NCI-H187 treated with DMSO at 0.1 percent for 48 hours (cell line): ENCODE data around the gene DSCAML1.

ENCODE experiments used
- DNase-seq: peaks from one replicate; lab custom pipeline; 2025; lab: John Stamatoyannopoulos, UW

Gene DSCAML1

DNA sequence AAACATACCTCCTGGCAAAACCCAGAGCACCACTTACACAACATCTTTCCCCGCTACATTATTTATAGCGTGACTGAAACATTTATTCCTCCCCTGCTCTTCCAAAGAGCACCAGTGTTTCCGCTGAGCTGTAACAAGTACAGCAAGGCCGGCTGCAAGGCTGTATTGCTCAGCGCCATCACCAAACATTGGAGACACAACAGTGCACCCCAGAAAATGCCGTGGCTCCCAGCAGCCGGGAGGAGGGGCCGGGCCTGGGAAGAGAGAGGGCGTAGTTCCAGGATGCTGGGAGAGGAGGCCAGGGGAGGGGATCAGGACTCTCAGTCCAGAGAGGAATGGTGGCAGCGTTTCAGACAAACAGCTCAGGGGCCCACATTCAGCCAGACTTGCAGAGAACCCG, 133.2 kb downstream of the DSCAML1 start:
- DNase-seq = no peak

DNA sequence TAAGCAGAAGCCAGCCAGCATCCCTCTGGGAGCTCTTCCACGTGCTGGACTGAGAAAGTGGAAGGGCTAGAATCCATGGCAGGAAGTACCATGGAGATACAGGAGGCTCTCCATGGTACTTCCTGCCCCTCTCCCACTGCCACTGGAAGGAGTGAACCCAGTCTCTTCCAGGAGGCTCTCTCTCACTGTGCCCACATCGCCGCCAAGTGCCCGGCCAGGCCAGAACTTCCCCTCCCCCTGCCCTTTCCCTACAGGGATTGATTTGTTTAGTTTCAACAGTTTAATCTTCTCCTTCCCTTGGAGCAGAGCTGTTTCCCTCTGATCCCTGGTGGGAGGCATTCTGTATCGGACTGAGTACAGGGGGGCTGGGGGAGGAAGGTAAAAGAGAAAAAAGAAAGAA, 133.6 kb downstream of the DSCAML1 start:
- DNase-seq = no peak

DNA sequence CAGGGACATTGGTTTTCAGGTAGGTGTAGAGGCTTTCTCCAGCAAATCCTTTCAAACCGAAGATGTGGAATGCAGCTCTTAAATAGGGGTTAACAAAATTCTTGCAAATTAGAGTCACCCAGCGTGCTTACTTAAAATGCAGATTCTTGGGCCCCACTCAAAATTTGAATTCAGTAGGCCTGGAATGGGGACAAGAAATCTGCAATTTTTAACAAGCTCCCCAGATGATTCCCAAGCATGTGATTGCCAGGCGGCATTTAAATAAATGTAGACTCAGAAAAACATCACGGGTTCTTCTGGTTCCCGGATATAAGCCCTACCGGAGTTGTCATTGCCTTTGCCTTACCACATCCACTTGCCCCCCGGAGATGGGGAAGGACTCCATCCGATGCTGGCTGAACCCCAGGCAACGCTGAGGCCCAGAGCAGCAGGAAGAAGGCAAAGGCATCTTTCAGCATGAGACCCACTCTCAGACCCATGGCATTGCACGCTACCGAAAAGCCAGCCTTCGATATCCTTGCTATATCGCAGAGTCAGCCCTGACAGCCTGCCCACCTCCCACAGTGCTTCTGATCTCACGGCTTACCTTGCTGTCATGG, 134.2 kb downstream of the DSCAML1 start:
- no peak for DNase-seq

DNA sequence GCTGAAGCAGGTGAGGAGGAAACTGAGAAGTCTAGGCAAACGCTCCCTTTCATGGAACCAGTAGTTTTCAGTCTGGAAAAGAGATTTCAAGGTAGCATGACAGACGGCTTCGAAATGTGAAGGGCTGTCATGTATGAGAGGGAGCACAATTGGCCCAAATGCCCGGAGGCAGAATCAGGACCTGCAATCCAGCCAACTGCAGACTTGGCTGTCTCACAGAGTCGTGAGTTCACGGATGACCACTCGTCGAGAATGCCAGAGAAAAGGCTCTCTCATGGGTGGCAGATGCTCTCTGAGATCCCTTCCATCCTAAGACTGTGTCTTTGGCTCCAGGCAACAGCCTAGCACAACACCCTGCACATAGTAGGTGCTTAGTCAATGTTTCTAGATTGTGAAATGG, 134.8 kb downstream of the DSCAML1 start:
- no peak for DNase-seq

DNA sequence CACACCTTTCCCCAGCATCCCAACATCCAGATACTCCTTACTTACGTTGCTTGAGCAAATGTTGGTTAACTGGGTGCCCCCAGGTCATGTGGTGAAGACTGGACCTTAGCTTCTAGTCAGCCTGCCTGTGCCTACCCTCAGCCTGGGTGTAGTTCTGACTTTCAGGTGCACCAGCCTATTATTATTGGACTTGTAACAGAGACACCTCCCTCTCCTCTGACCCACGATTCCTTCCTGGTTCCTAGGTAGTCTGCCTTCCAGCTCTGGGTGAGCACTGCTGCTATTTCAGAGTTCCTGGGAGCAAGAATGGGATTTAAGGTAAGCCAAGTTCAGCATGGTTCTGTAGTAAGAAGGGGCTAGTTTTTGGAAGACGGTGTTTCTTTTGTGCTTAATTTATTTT, 138.2 kb downstream of the DSCAML1 start:
- no peak for DNase-seq

DNA sequence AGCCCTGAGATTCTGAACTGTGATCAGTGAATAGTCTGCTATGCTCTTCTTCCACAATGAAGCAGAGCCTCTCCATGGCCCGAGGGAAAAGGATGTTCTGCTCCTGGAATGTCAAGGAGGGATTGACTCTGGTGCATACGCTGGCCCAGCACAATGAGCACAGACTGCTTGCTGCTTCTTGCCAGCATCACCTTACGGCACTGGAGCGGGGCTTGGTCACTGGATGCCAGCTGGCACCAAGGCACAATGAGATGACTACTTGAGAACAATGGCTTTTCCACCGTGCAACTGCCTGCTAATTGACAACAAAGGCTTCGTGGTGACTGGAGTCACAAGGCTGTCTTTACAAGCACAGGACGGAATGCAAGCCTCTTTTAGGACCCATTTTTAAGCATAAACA, 139.2 kb downstream of the DSCAML1 start:
- DNase-seq = peak; percentile 22

DNA sequence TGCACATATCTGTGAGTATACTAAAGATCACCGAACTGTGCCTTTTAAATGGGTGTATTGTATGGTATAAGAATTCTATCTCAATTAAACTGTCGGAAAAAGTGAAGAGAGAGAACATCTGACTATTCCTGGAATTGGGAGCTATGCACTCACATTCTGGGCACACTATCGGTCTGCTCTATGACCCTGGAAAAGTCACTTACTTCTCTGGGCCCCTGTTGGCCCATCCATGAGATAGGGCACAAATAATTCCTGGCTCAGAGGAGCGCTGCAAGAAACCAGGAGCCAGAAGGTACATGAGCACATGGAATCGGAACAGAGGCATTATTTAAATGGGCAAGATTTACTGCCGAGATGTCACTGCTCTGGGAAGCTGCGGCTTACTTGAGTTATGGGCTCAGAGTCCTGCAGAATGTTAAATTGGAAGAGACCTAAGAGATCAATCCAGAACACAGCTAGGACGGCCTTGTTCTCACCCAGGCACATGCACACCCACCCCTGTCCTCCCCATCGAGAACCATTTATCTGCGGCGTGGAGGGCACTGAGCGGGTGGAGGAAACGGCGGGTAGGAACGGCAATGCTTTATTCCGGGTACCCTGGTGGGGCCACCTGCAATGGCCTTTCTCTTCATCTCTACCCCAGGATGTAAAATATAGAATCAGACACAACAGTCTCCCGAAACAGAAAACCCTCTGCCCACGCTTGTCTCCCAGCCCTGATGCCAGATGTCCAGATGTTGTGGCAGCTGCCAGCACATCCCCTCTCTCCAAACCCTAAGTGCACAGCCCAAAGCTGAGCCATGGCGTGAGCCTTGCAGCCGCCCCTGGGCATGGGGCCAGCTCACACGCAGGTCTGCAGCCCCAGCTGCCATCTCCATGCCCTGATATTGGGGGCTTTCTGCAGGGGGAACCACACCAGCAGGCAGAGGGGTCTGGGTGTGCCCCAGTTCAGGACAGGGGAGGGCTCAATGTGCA, 142.4 kb downstream of the DSCAML1 start:
- no peak for DNase-seq

DNA sequence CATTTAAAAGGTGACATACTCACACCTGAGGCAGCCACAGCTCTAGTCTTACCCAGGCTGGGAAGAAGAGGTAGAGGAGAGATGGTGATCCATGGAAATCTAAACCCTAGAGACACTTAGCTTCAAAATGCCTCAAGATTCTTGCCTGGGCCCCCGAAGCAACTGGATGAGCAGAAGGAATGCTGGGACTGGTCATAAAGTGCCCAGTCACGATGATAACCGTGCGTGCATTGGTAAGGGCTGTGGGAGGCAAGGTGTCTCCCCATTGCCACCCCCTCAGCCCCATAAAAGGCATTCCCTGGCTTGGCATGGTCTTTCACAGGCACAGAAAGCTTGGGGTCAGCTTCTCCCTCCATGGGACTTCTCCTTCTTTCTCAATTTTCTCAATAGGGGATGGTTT, 144.5 kb downstream of the DSCAML1 start:
- no peak for DNase-seq

DNA sequence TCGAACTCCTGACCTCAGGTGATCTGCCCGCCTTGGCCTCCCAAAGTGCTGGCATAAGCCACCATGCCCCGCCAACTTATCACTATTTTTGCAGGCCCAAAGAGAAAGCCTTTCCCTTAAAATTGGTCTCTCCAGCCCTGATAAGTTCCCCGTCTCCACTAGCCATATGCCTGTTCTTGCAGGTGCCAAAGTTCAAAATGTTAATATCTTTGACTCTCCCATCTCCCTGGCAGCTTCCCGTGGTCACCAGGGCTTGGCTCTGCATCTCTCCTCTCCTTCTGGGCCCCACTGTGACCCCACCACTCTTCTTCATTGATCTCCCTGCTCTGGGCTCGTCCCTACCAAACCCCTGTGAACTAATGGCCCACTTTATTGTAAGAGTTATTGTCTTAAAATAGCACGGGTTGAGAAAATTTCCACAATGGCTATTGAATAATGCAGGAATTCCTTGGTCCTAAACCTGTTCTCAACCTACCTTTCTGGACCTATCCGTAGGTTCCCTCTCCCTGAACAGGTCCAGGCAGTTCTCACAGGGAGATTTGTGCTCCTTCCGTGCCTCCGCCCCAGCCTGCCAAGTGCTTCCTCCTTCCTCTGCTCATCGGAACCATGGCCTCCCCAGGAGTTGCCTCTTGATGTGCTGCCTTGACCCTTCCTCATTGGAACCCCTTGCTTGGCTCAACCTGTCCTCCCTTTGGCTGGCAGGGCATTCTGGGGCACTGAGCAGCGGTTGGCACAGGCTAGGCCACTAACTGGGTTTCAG, 147.5 kb downstream of the DSCAML1 start:
- DNase-seq = no peak

DNA sequence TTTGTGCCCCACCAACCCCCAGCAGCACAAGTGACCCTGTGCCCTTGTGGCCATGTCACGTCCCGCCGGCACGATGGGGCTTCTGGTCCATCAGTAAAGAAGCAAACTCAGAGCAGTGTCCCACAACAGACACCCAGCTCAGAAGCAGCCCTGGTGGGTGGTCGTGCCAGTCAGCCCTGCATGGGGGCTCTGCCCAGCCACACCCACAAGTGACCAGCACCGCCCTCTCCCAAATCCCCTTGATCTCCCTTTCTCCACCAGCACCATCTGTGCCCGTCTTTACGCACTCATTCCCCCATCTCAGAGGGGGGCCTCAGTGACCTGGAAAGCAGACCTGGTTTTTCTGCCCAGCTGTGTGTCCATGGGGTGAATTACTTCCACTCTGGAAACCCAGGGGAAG, 149.1 kb downstream of the DSCAML1 start:
- no peak for DNase-seq

DNA sequence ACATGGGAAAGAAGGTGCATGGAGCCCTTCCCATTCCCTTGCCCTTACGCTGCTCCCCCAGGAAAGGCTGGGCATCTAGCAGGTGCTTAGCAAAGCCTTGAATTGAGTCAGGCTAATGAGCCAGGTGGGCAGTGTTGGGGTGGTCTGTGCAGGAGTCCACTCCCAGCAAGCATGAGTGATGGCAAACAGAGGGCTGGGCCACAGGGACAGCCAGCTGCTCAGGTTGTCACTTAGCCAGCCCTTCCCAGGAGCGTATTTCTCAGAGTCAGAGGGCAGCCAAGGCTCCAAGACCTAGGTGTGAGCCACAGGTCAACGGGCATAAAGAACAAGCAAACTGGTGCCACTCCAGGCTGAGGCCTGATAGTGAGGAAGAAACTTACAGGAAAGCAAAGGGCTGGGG, 149.8 kb downstream of the DSCAML1 start:
- DNase-seq = no peak

DNA sequence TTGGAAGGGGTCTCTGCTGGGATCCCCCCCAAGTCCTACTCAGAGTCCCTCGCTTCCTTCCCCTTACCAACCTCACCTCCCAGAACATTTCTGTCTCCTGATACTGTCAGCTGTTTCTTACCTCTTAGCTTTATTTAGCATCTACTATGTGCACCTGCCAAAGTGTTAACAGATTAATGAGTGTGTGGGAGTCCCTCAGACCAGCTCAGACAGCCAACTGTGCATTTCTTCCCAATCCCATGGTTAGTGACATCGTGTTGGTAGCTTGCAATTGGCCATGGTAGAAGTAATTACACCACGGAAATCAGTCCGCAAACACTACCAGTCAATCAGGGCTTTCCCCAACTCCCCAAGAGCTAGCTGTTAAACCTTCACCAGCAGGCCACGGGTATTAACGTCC, 150.6 kb downstream of the DSCAML1 start:
- DNase-seq = no peak

DNA sequence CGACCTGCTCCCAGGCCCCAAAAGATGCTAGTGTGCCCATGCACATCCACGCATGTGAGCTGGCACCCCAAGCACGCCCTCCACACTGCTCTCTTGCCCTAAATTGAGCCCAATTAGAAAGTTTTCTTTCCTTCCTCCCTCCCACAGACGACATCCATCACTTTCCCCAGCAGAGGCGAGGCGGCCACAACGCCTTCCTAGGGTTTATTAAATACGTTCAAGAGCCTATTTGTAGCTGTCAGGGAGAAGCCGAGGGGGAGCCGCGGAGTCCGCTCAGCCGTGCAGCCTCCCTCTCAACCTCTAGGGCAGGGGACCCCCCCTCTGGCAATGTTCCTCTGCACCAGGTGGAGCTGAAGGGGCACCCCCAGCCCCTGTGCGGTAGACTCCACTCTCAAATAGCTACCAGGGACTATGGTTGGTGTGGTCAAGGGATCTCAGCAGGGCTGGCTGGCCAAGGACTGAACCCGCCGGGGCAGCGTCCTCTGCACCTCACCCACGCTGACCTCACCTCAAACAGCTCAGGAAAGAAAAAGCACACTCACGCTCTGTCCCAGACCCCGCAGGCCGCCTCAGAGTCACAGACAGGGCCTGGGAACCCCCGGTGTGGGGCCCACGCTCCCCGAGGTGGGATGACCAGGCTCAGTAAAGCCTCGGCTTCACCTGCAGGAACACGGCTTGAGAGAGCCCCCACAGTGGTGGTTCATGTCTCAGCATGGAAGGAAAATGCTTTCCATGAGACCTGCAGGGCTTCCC, 152.4 kb downstream of the DSCAML1 start:
- no peak for DNase-seq

DNA sequence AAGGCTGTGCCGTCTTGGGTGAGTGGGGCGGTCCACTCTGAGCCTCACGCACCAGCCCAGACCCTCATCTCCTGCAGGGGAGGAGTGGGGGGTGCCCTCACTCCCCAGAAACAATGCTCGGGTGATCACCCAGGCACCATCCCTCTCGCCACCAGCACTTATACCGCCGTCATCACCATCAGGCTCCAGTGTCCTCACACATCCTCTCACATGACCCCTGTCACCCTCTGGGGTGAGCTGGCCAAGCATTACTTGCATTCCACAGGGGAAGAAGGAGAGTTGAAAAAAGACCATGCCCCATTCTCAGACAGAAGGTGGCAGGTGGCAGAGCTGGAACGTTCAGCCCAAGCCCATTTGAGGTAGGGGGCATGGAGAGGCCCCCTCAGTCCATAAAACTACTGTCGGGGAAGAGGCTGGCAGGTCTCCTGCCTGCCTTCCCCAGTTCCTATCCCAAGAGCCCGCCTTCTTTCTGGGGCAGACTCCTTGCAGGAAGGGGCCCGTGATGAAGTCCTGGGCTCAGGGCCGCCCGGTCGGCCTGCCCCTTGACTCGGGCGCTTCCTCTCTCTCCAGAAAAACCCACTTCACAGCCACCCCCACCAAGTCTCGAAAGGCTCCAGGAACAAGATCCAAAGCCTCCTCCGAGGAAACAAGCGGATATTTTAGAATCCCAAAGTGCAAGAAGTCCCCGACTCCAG, 153.3 kb downstream of the DSCAML1 start:
- DNase-seq = no peak

DNA sequence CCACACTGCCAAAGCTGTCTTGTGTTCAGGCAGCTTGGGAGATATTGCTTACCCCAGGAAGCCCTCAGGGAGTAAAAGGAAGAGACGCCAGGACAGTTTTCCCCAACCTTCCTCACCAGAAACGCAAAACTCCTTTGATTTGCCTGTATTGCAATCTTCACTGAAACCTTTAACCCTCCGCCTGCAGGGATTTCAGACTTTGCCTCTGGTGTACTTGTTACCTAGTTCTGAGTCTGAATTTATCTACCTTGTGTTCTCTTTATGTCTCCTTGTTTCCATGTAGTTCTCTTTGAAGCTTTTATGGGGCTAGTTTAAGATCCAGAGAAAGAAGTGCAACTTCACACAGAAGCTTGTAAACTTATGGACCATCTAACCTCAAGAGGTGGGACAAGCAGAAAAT, 154.2 kb downstream of the DSCAML1 start:
- no peak for DNase-seq

DNA sequence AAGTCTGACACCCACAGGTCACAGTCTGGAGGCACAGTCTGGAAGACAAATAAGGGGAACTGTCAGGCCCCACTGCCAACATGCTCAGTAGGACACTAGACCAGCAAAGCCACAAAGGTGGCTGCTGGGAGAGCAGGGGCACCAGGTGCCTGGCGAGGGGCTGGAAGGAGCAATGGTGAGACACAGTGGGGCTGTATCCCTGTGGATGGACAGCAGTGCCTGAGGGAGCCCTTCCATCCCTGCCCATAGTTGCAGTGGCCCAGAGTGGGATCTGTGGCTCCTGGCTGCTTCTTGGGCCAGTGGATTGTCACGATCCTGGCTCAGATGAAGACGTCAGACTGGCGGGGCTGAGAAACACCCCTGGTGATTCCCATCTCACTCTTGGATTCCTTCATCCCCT, 154.6 kb downstream of the DSCAML1 start:
- DNase-seq = no peak

DNA sequence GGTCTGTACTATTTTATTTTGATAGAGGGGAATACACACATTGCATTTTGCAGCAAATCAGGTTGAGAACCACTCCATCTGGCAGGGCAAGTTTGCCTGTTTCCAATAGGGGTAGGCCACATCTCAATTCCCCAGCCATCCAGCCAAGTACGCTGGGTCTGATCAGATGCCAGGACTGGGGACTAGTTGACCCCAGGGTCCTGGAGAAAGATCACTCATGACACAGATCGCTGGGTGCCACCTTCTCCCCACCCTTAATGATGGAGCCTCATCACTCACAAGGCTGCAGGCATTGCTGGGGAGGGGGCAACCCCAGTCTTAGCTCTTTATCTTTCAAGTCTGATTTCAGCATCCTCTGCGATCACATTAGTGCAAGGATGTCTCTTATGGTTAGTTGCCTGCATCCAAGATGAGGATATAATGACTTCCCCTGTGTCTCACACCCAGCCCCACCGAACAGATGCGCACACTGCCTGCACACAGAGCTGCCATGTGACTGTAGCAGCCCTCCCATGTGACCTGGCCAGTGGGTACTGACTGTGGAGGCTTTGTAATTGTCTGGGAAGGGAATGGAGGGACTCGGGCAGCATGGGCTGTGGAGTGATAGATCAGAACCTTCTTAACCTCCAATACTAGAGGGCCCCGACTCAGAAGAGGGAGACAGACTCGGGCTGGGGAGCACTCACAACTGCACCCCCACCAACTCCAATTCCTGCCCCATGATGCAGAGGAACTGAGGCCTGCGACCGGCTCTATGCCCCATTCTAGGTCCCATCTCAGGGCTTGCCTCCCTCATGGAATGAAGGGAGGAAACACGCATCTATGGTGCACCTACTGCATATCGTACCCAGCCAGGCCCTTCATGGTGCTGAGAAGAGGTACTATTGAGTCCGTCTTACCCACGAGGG, 155.8 kb downstream of the DSCAML1 start:
- no peak for DNase-seq

DNA sequence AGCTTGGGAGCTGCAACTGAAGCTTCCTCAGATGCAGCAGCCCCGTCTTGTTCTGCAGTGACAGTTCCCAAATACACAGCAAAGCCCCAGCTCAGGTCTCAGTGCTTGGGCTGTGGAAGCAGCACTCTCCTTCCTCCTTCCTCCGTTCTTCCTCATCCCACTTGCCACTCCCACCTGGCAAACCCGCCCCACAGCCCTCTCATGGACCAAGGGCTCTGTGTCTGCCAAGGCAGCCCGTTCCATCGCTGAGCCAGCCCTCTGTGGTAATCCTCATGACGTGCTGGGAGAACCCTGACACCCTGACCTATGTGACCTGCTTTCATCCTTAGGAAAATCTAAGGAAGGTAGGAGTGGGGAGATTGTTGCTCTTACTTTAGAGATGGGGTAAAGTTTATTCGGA, 157.0 kb downstream of the DSCAML1 start:
- DNase-seq = no peak

DNA sequence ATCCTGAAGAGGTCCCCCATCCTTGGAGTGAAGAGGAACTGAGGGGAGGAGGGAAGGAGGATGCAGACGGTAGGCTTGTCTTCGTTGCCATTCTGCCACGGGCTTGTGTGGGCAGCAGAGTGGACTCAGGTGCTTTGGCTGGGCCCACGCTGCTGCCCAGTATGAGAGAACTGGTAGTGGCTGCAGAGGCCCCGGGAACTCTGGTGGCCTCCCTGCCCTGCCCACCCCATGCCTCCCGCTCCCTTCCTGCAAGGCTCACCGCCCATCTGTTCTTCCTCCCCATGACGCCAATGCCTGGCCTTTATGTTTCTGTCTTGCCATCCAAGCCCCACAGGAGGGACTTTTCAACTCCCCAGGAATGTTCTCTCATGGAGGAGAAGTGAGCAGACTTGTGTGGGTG, 157.4 kb downstream of the DSCAML1 start:
- no peak for DNase-seq

DNA sequence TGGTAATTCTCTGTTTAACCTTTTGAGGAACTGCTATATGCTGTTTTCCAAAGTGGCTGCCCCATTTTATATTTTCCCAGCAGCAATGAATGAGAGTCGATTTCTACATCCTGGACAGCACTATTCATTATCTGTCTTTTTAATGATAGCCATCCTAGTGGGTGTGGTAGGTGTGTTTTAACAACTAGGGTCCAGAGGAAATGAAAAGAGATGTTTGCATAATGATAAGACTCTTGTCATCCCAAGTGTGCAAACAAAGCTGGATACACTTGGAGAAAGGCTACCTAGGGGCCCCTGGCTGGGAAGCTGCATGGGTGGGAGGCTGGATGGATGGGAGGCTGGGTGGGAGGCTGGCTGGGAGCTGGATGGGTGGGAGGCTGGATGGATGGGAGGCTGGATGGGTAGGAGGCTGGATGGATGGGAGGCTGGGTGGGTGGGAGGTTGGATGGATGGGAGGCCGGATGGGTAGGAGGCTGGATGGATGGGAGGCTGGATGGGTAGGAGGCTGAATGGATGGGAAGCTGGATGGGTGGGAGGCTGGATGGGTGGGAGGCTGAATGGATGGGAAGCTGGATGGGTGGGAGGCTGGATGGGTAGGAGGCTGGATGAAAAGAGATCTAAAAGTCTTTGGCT, 158.0 kb downstream of the DSCAML1 start:
- no peak for DNase-seq
